ENCODE data around the gene RARS2.

DNA sequence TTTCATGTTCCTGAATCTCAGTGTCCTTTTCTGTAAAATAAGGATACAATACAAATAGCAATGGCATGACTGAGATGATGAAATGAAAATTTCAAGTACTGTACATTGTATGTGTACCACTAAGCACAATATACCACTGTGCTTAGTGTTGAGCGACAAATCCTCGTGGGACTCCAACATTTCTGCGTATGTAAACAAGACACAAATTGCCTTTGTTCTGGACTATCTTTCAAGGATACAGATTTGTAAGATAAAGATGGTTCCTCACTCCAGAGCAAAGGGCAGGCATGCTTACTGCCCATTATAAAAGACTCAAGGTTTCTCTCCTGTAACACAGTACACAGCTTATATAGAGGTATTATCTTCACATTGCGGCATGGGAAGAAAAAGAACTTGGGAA lies 6.0 kb downstream of the RARS2 start:
- TF ChIP-seq, protein P1, sequence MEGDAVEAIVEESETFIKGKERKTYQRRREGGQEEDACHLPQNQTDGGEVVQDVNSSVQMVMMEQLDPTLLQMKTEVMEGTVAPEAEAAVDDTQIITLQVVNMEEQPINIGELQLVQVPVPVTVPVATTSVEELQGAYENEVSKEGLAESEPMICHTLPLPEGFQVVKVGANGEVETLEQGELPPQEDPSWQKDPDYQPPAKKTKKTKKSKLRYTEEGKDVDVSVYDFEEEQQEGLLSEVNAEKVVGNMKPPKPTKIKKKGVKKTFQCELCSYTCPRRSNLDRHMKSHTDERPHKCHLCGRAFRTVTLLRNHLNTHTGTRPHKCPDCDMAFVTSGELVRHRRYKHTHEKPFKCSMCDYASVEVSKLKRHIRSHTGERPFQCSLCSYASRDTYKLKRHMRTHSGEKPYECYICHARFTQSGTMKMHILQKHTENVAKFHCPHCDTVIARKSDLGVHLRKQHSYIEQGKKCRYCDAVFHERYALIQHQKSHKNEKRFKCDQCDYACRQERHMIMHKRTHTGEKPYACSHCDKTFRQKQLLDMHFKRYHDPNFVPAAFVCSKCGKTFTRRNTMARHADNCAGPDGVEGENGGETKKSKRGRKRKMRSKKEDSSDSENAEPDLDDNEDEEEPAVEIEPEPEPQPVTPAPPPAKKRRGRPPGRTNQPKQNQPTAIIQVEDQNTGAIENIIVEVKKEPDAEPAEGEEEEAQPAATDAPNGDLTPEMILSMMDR (IDR thresholded peaks at IDR 0.05 in 4 of 5, conservative IDR thresholded peaks at IDR 0.05 in 1 of 5), result no peak
- no peak for TF ChIP-seq POLR2A (IDR thresholded peaks at IDR 0.05)

Measured in gastrocnemius medialis (tissue), 4 donors.